ENCODE results near the gene OPRM1. TPM values are rescaled to one million over a fixed set of nuclear protein-coding genes. Genes with fewer than 3 reads are reported as not detected.

OPRM1 gene
- total RNA-seq, 4 donors from 2014 or later: 0.40 to 1.2 (median 0.88) TPM

DNA sequence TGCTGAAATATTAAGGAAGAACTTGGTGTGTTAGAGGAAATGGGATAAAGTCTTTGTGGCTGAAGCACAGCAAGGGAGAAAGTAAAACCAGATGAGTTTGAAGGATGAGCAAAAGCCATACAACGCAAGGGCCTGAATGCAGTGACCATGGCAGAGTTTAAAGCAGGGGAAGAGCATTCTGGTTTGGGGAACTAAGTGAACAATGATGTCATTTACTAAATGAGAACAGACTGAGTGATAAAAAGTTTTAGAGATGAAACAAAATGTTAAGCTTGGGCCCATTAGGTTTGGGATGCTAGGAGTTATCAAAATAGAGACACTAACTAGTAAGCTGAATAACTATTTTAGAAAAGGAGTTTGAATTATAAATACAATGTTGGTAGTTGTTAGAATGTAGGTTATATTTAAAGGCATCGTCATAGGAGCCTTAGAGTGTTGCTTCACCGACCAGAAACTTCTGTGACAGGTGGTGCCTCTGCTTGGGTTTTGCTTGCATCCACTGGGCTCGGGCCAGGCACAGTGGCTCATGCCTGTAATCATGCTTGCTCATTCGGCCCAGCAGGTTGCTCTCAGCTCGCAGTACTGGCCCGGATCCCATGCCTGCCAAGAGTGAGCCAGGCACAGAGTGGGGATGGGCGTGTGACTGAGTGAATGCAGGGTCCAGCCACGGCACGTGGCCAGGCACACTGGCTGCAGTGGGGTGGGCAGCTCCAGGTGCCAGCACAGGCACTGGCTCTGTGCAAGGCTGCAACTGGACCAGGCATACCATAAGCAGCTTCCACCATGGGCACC, 37.4 kb upstream of the OPRM1 start:
- no peak overlapping the region for H3K27ac ChIP-seq (replicated peaks in 1 of 4)
- TF ChIP-seq, protein P1, sequence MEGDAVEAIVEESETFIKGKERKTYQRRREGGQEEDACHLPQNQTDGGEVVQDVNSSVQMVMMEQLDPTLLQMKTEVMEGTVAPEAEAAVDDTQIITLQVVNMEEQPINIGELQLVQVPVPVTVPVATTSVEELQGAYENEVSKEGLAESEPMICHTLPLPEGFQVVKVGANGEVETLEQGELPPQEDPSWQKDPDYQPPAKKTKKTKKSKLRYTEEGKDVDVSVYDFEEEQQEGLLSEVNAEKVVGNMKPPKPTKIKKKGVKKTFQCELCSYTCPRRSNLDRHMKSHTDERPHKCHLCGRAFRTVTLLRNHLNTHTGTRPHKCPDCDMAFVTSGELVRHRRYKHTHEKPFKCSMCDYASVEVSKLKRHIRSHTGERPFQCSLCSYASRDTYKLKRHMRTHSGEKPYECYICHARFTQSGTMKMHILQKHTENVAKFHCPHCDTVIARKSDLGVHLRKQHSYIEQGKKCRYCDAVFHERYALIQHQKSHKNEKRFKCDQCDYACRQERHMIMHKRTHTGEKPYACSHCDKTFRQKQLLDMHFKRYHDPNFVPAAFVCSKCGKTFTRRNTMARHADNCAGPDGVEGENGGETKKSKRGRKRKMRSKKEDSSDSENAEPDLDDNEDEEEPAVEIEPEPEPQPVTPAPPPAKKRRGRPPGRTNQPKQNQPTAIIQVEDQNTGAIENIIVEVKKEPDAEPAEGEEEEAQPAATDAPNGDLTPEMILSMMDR (IDR thresholded peaks at IDR 0.05): no peak
- TF ChIP-seq EP300 (IDR thresholded peaks at IDR 0.05) (no peak), POLR2AphosphoS5 (IDR thresholded peaks at IDR 0.05) (no peak), POLR2A (IDR thresholded peaks at IDR 0.05; ENCODE audit: low read depth) (no peak)
- intact Hi-C loops (cut with DNase I): no loop called here
- no peaks in the 10 kb centered on the region for H3K36me3 ChIP-seq
- no peaks in the 10 kb centered on the region for H3K9me3 ChIP-seq
- no peaks in the 10 kb centered on the region for H3K27me3 ChIP-seq
- H3K4me1 ChIP-seq: no peaks in the 10 kb centered on the region
- H3K4me3 ChIP-seq: no peak overlapping the region
- 89% methylated on average over 5 of the region's 10 CpGs for WGBS
- DNase-seq (ENCODE audit: extremely low spot score): no peak

DNA sequence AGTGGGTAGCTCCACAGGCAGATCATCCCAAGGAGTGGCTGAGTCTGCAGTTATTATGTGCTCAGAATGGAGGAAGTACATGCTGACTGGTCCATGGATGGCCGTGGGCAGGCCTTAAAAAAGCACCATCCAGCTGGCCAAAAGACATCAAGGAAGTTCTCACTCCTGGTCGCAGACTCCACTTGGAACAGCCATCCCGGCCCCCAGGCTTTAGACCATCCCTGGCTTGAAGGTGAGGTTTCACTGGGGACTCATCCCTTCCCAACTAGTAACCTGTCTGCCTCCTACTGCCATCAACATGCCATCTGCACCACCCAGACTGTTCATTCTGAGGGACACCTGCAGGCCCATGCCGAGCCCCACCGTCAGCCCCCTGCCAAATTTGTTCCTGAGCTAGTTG, 36.1 kb upstream of the OPRM1 start:
- no peaks in the 10 kb centered on the region for H3K4me1 ChIP-seq
- no peaks in the 10 kb centered on the region for H3K36me3 ChIP-seq
- no peak overlapping the region for H3K27ac ChIP-seq (replicated peaks in 1 of 4)
- TF ChIP-seq POLR2AphosphoS5 (IDR thresholded peaks at IDR 0.05) (no peak), EP300 (IDR thresholded peaks at IDR 0.05) (no peak), POLR2A (IDR thresholded peaks at IDR 0.05; ENCODE audit: low read depth) (no peak)
- TF ChIP-seq, protein P1 (IDR thresholded peaks at IDR 0.05): no peak
- intact Hi-C loops (cut with DNase I): no loop called here
- H3K27me3 ChIP-seq: no peaks in the 10 kb centered on the region
- DNase-seq (ENCODE audit: extremely low spot score): no peak
- no peak overlapping the region for H3K4me3 ChIP-seq
- WGBS: 71% methylated on average over 5 of the region's 5 CpGs
- H3K9me3 ChIP-seq: no peaks in the 10 kb centered on the region

DNA sequence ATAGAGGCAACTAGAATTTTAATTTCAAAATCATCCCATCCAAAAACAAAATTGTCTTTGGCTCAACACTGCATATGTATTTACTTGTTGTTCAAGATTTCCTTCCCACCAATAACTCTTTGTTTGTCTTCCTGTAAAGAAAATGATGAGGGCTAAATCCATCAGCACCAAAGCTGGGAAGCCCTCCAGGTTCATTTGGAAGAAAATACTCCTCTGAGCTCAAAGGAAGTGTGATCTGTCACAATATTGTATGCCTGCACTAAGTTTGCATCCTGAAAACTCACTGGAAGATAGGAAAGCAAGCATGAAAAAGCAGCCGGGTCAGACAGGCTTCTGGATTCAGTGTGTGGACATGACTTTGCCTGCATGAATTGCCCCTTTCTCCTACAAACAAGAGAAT, 28.7 kb upstream of the OPRM1 start:
- Histone ChIP-seq H3K9me3 (no peaks in the 10 kb centered on the region), H3K4me3 (no peak overlapping the region), H3K4me1 (no peaks in the 10 kb centered on the region), H3K27me3 (no peaks in the 10 kb centered on the region), H3K36me3 (no peaks in the 10 kb centered on the region), H3K27ac (replicated peaks in 1 of 4) (no peak overlapping the region)
- 40% methylated on average over 1 of the region's 1 CpG for WGBS
- DNase-seq (ENCODE audit: extremely low spot score): no peak
- TF ChIP-seq POLR2A (IDR thresholded peaks at IDR 0.05; ENCODE audit: low read depth) (no peak), EP300 (IDR thresholded peaks at IDR 0.05) (no peak), POLR2AphosphoS5 (IDR thresholded peaks at IDR 0.05) (no peak)
- TF ChIP-seq, protein P1 (IDR thresholded peaks at IDR 0.05): no peak
- intact Hi-C loops (cut with DNase I): no loop called here

DNA sequence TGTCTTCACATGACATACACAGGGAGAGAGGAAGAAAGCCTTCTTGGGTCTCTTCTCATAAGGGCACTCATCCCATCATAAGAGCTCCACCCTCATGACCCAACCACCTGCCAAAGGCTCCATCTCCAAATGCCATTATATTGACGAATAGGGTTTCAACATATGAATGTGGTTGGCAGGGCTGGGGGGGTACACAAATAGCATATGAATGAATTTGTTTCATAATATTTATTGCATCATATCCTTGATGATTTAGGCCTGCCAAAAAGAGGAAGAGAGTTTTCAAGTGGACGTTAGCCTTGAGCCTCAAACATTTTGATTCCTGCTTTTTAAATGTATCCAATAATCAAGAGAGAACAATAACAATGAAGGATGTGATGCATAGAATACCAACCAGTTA, 26.2 kb upstream of the OPRM1 start:
- DNase-seq (ENCODE audit: extremely low spot score): no peak
- Histone ChIP-seq H3K36me3 (no peaks in the 10 kb centered on the region), H3K9me3 (no peaks in the 10 kb centered on the region), H3K27me3 (no peaks in the 10 kb centered on the region), H3K4me3 (no peak overlapping the region), H3K4me1 (no peaks in the 10 kb centered on the region), H3K27ac (replicated peaks in 1 of 4) (no peak overlapping the region)
- intact Hi-C loops (cut with DNase I): no loop called here
- WGBS: 55% methylated on average over 2 of the region's 2 CpGs
- TF ChIP-seq, protein P1 (IDR thresholded peaks at IDR 0.05): no peak
- TF ChIP-seq POLR2A (IDR thresholded peaks at IDR 0.05; ENCODE audit: low read depth): no peak
- TF ChIP-seq POLR2AphosphoS5 (IDR thresholded peaks at IDR 0.05): no peak
- no peak for TF ChIP-seq EP300 (IDR thresholded peaks at IDR 0.05)

DNA sequence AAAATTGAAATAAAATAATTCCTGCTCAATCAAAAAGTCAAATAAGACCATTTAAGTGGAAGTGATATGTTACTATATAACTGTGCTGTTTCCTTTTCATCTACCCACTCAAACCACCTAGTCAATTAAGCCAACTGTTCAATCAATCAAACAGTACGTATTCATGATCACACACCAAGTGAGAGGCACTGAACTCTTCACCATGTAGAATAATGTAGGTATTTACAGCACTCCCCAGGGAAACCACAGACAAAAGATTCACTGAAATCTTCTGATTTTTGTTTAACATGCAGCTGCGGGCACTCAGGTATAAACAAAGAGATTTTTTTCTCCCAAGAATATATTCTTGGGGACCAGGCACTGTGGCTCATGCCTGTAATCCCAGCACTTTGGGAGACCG, 21.3 kb upstream of the OPRM1 start:
- no peak for DNase-seq (ENCODE audit: extremely low spot score)
- Histone ChIP-seq H3K9me3 (peaks cover 0 to 6% (median 0%) of the 10 kb centered on the region in 4 donors), H3K27me3 (no peaks in the 10 kb centered on the region), H3K4me1 (no peaks in the 10 kb centered on the region), H3K27ac (replicated peaks in 1 of 4) (no peak overlapping the region), H3K4me3 (no peak overlapping the region), H3K36me3 (no peaks in the 10 kb centered on the region)
- intact Hi-C loops (cut with DNase I): no loop called here
- TF ChIP-seq POLR2AphosphoS5 (IDR thresholded peaks at IDR 0.05) (no peak), EP300 (IDR thresholded peaks at IDR 0.05) (no peak), POLR2A (IDR thresholded peaks at IDR 0.05; ENCODE audit: low read depth) (no peak)
- TF ChIP-seq, protein P1 (IDR thresholded peaks at IDR 0.05): no peak
- WGBS: 81% methylated on average over 3 of the region's 3 CpGs

Measured in esophagus muscularis mucosa (tissue), 4 donors.